CD4-positive, alpha-beta T cell treated with Interleukin-21 for 1 hour (primary cell): ENCODE results near the gene CDC42EP3.

Experiments
- DNase-seq: peaks from one replicate; pipeline ENCODE4 v3.0.0-alpha.2; 2020

The CDC42EP3 gene

GRCh38 chr2:37654932-37655841 lies 16.3 kb downstream of the CDC42EP3 start:
- DNase-seq, result peak; percentile 26

GRCh38 chr2:37654419-37654818 lies 17.0 kb downstream of the CDC42EP3 start:
- DNase-seq, result no peak

- DNase-seq, result peak; percentile 43
Measured at GRCh38 chr2:37653805-37654378, 17.6 kb downstream of the CDC42EP3 start.

- DNase-seq, result no peak
Measured at GRCh38 chr2:37653093-37653492, 18.3 kb downstream of the CDC42EP3 start.

GRCh38 chr2:37652199-37652640 lies 19.2 kb downstream of the CDC42EP3 start:
- no peak for DNase-seq

GRCh38 chr2:37650548-37651093 lies 20.8 kb downstream of the CDC42EP3 start:
- DNase-seq, result no peak

- no peak for DNase-seq
Measured at GRCh38 chr2:37649518-37649917, 21.9 kb downstream of the CDC42EP3 start.

GRCh38 chr2:37648331-37649011 lies 23.0 kb downstream of the CDC42EP3 start:
- peak; percentile 65 for DNase-seq

GRCh38 chr2:37647971-37648330 lies 23.5 kb downstream of the CDC42EP3 start:
- no peak for DNase-seq

- DNase-seq, result no peak
Measured at GRCh38 chr2:37645836-37646235, 25.6 kb downstream of the CDC42EP3 start.

- DNase-seq, result peak; percentile 46
Measured at GRCh38 chr2:37645362-37645761, 26.1 kb downstream of the CDC42EP3 start.

- no peak for DNase-seq
Measured at GRCh38 chr2:37644191-37644590, 27.3 kb downstream of the CDC42EP3 start.

- DNase-seq, result no peak
Measured at GRCh38 chr2:37643730-37644078, 27.7 kb downstream of the CDC42EP3 start.

- DNase-seq, result no peak
Measured at GRCh38 chr2:37642907-37643729, 28.3 kb downstream of the CDC42EP3 start.

- DNase-seq, result no peak
Measured at GRCh38 chr2:37641582-37642171, 29.8 kb downstream of the CDC42EP3 start.

- no peak for DNase-seq
Measured at GRCh38 chr2:37639631-37640030, 31.8 kb downstream of the CDC42EP3 start.

- no peak for DNase-seq
Measured at GRCh38 chr2:37638973-37639372, 32.5 kb downstream of the CDC42EP3 start.

- no peak for DNase-seq
Measured at GRCh38 chr2:37637985-37638384, 33.5 kb downstream of the CDC42EP3 start.

GRCh38 chr2:37637190-37637860 lies 34.1 kb downstream of the CDC42EP3 start:
- no peak for DNase-seq

- DNase-seq, result no peak
Measured at GRCh38 chr2:37636381-37637066, 34.9 kb downstream of the CDC42EP3 start.
